Measurements from ENCODE around the gene CCL25. TPM values are rescaled to one million over a fixed set of nuclear protein-coding genes. Genes with fewer than 3 reads are reported as not detected.

Gene CCL25
- total RNA-seq, 1 experiment from 2014 or later, result not detected

DNA sequence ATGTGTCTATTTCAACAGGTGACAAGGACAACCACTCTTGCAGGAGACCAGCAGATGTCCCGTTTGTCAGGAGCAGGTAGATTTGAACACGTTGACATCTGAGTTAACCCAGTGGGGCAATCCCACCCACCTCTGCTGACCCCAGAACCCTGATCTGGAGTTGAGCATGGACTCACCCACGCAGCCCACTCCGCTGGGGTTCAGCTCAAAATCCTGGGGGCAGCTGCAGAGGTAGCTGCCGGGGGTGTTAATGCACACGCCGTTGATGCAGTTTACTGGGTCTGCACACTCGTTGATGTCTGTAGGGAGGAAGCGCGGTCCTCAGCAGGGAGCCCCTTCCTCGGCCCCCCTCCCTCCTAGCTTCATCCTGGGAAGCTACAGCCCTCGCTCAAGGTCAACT is 56.9 kb downstream of the CCL25 start:
- Mint-ChIP-seq H3K27ac (ENCODE audit: unreplicated experiment) (no peak overlapping the region), H3K9me3 (ENCODE audit: unreplicated experiment) (no peaks in the 10 kb centered on the region), H3K4me3 (ENCODE audit: unreplicated experiment) (no peak overlapping the region), H3K27me3 (ENCODE audit: insufficient read depth, unreplicated experiment) (no peaks in the 10 kb centered on the region), H3K4me1 (ENCODE audit: low read depth, unreplicated experiment) (no peaks in the 10 kb centered on the region), H3K36me3 (ENCODE audit: insufficient read depth, unreplicated experiment) (no peaks in the 10 kb centered on the region)
- no peak overlapping the region for H3K4me3 ChIP-seq (ENCODE audit: low read depth, low read length)
- no peaks in the 10 kb centered on the region; the same call in 1 of the 2 replicates for H3K36me3 ChIP-seq (ENCODE audit: control insufficient read depth, insufficient read depth, low read length)
- H3K27me3 ChIP-seq (replicated peaks; ENCODE audit: control insufficient read depth, insufficient read depth, low read length), result no peaks in the 10 kb centered on the region
- intact Hi-C loops (cut with micrococcal nuclease; ENCODE audit: unreplicated experiment), result no loop called here
- TF ChIP-seq CTCF (IDR thresholded peaks at IDR 0.05; ENCODE audit: insufficient read depth in 1 of 2, low read depth in 1 of 2, low read length in 1 of 2, severe bottlenecking in 1 of 2, unreplicated experiment in 1 of 2), result no peak
- H3K4me1 ChIP-seq, result peaks cover 5% of the 10 kb centered on the region
- DNase-seq, result no peak
- ChIA-PET POLR2A (no interaction called here), CTCF (no interaction called here)
- no peaks in the 10 kb centered on the region for H3K9me3 ChIP-seq
- BruUV-seq (replicated peaks), result no TSS peak

- POLR2A ChIA-PET, result no interaction called here
- H3K9me3 ChIP-seq, result no peaks in the 10 kb centered on the region
- CTCF ChIA-PET, result no interaction called here
- no peaks in the 10 kb centered on the region; the same call in 1 of the 2 replicates for H3K36me3 ChIP-seq (ENCODE audit: control insufficient read depth, insufficient read depth, low read length)
- Mint-ChIP-seq H3K4me3 (ENCODE audit: unreplicated experiment) (no peak overlapping the region), H3K36me3 (ENCODE audit: insufficient read depth, unreplicated experiment) (no peaks in the 10 kb centered on the region), H3K4me1 (ENCODE audit: low read depth, unreplicated experiment) (no peaks in the 10 kb centered on the region), H3K9me3 (ENCODE audit: unreplicated experiment) (no peaks in the 10 kb centered on the region), H3K27me3 (ENCODE audit: insufficient read depth, unreplicated experiment) (no peaks in the 10 kb centered on the region), H3K27ac (ENCODE audit: unreplicated experiment) (no peak overlapping the region)
- H3K27me3 ChIP-seq (replicated peaks; ENCODE audit: control insufficient read depth, insufficient read depth, low read length), result no peaks in the 10 kb centered on the region
- intact Hi-C loops (cut with micrococcal nuclease; ENCODE audit: unreplicated experiment), result no loop called here
- TF ChIP-seq CTCF (IDR thresholded peaks at IDR 0.05; ENCODE audit: insufficient read depth in 1 of 2, low read depth in 1 of 2, low read length in 1 of 2, severe bottlenecking in 1 of 2, unreplicated experiment in 1 of 2), result no peak
- peaks cover 5% of the 10 kb centered on the region for H3K4me1 ChIP-seq
- DNase-seq, result no peak
- no TSS peak for BruUV-seq (replicated peaks)
- H3K4me3 ChIP-seq (ENCODE audit: low read depth, low read length), result no peak overlapping the region
Observed at GRCh38 chr19:8109890-8110662, 57.5 kb downstream of the CCL25 start.

DNA sequence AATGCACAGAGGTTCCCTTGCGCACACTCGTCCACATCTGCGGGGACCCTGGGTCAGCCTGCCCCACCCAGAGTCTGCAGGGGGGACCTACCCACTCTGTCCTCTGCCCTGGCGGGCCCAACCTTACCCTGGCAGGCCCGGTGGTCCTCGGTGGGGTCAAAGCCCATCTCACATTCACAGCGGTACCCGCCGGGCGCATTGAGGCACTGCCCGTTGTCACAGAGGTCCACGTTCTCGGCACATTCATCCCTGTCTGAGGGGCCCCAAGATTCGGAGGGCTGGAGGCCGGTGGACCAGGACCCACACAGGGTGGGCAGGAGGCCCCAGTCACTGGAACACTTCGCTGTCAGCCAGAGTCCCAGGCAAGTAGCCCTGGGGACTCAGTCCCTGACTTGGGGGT is 58.4 kb downstream of the CCL25 start:
- no peaks in the 10 kb centered on the region for H3K27me3 Mint-ChIP-seq (ENCODE audit: insufficient read depth, unreplicated experiment)
- CTCF ChIA-PET, result no interaction called here
- H3K4me3 Mint-ChIP-seq (ENCODE audit: unreplicated experiment), result no peak overlapping the region
- H3K36me3 Mint-ChIP-seq (ENCODE audit: insufficient read depth, unreplicated experiment), result no peaks in the 10 kb centered on the region
- Histone ChIP-seq H3K27me3 (replicated peaks; ENCODE audit: control insufficient read depth, insufficient read depth, low read length) (no peaks in the 10 kb centered on the region), H3K36me3 (ENCODE audit: control insufficient read depth, insufficient read depth, low read length) (no peaks in the 10 kb centered on the region; the same call in 1 of the 2 replicates), H3K4me3 (ENCODE audit: low read depth, low read length) (no peak overlapping the region), H3K9me3 (no peaks in the 10 kb centered on the region), H3K4me1 (peaks cover 5% of the 10 kb centered on the region)
- H3K4me1 Mint-ChIP-seq (ENCODE audit: low read depth, unreplicated experiment), result no peaks in the 10 kb centered on the region
- intact Hi-C loops (cut with micrococcal nuclease; ENCODE audit: unreplicated experiment), result no loop called here
- TF ChIP-seq CTCF (IDR thresholded peaks at IDR 0.05; ENCODE audit: insufficient read depth in 1 of 2, low read depth in 1 of 2, low read length in 1 of 2, severe bottlenecking in 1 of 2, unreplicated experiment in 1 of 2), result no peak
- POLR2A ChIA-PET, result no interaction called here
- no peak overlapping the region for H3K27ac Mint-ChIP-seq (ENCODE audit: unreplicated experiment)
- DNase-seq, result no peak
- no peaks in the 10 kb centered on the region for H3K9me3 Mint-ChIP-seq (ENCODE audit: unreplicated experiment)
- BruUV-seq (replicated peaks), result no TSS peak

Measured in Caco-2 (cell line).